ENCODE measurements around the gene GPA33.
A peak's percentile ranks its signal among the peaks of the same experiment; 100 is the strongest.

Gene GPA33

GRCh38 chr1:167083871-167084270 is 6.3 kb downstream of the GPA33 start:
- DNase-seq, result no peak

GRCh38 chr1:167083066-167083665 is 7.0 kb downstream of the GPA33 start:
- DNase-seq, result no peak

GRCh38 chr1:167082511-167083027 is 7.6 kb downstream of the GPA33 start:
- DNase-seq, result no peak

GRCh38 chr1:167081594-167082156 is 8.5 kb downstream of the GPA33 start:
- no peak for DNase-seq

- no peak for DNase-seq
Measured at GRCh38 chr1:167077868-167078210, 12.3 kb downstream of the GPA33 start.

- DNase-seq, result no peak
Measured at GRCh38 chr1:167077128-167077867, 12.9 kb downstream of the GPA33 start.

GRCh38 chr1:167076136-167076710 is 14.0 kb downstream of the GPA33 start:
- no peak for DNase-seq

- no peak for DNase-seq
Measured at GRCh38 chr1:167071286-167071685, 18.9 kb downstream of the GPA33 start.

- DNase-seq, result peak; percentile 42
Measured at GRCh38 chr1:167068761-167069160, 21.4 kb downstream of the GPA33 start.

- no peak for DNase-seq
Measured at GRCh38 chr1:167067904-167068303, 22.3 kb downstream of the GPA33 start.

- DNase-seq, result peak; percentile 96
Measured at GRCh38 chr1:167066333-167067122, 23.6 kb downstream of the GPA33 start.

- DNase-seq, result no peak
Measured at GRCh38 chr1:167065471-167065870, 24.7 kb downstream of the GPA33 start.

- no peak for DNase-seq
Measured at GRCh38 chr1:167064621-167065020, 25.6 kb downstream of the GPA33 start.

GRCh38 chr1:167061073-167061464 is 29.1 kb downstream of the GPA33 start:
- no peak for DNase-seq

- DNase-seq, result no peak
Measured at GRCh38 chr1:167060141-167061072, 29.8 kb downstream of the GPA33 start.

- no peak for DNase-seq
Measured at GRCh38 chr1:167059809-167060107, 30.4 kb downstream of the GPA33 start.

- DNase-seq, result peak; percentile 92
Measured at GRCh38 chr1:167059045-167059808, 30.9 kb downstream of the GPA33 start.

GRCh38 chr1:167057241-167057688 is 32.9 kb downstream of the GPA33 start:
- no peak for DNase-seq

GRCh38 chr1:167056529-167057231 is 33.5 kb downstream of the GPA33 start:
- DNase-seq, result no peak

- DNase-seq, result no peak
Measured at GRCh38 chr1:167054946-167055630, 35.1 kb downstream of the GPA33 start.
